Islet of Langerhans (tissue), 1 donor: ENCODE data around the gene NFKBIZ.

Source experiments
- FAIRE-seq: peaks from one replicate; lab custom pipeline; 2011; peaks lifted over from hg19 to GRCh38; lab: Jason Lieb, UNC

Gene NFKBIZ, protein sequence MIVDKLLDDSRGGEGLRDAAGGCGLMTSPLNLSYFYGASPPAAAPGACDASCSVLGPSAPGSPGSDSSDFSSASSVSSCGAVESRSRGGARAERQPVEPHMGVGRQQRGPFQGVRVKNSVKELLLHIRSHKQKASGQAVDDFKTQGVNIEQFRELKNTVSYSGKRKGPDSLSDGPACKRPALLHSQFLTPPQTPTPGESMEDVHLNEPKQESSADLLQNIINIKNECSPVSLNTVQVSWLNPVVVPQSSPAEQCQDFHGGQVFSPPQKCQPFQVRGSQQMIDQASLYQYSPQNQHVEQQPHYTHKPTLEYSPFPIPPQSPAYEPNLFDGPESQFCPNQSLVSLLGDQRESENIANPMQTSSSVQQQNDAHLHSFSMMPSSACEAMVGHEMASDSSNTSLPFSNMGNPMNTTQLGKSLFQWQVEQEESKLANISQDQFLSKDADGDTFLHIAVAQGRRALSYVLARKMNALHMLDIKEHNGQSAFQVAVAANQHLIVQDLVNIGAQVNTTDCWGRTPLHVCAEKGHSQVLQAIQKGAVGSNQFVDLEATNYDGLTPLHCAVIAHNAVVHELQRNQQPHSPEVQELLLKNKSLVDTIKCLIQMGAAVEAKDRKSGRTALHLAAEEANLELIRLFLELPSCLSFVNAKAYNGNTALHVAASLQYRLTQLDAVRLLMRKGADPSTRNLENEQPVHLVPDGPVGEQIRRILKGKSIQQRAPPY

DNA sequence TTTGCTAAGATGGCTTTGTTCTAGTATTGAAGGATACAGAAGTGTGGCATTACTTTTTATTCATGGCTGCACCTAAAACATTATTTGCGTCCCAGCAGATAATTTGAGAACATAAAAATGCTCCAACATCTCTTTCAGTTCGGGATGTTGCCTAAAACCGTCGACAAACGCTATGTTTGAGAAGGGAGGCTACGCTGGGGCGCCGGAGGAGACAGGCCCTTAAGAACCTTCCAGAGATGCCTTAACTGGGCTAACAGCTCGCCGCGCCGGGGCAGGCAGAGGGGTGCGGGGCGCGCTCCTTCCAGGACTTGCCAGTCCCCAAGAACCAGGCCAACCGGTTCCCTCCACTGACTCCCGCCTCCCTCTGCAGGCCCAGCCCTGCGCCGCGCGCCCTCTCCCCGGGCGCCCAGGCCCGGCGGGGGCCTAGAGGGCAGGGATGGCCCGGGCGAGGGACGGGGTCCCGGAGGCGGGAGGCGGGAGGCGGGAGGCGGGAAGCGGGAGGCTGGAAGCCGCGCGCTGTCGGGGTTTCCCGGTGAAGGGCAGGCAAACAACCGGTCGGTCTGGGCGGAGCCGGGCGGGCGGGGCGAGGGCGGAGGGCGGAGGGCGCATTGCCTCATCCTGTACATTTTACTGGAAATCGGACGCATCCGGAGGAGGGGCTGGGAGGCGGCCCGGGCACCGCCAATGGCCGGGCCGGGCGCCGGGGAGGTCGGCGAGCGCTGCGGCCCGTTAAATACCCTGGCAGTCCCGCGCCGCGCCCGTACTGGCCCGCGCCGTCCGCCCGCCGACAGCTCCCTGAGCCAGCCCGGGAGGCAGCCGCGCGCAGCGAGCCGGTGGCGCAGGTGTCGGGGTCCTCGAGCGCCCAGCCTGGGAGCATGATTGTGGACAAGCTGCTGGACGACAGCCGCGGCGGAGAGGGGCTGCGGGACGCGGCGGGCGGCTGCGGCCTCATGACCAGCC is at the start of gene NFKBIZ:
Gene NFKBIZ, plus strand, starts transcription at position 761 of the 960 bp plus-strand sequence. Its CDS starts 115 bp downstream, at position 876.
- peak; percentile 70 for FAIRE-seq

DNA sequence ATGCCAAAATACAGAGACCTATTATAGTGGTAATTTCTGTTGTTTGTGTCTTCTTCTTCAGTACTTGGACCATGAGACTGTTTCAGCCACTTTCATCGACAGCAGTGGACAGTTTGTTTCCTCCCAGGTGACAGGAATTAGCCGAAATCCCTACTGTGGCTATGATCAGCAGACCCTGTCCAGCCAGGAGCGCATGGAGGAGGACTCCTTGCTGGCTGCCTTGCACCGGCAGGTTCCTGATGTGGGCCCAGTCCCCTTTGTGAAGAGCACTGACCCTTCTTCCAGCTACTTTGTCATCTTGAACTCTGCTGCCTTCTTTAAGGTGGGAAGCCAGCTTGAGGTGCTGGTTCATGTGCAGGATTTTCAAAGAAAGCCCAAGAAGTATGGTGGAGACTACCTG is 48.1 kb upstream of the NFKBIZ start:
- no peak for FAIRE-seq

DNA sequence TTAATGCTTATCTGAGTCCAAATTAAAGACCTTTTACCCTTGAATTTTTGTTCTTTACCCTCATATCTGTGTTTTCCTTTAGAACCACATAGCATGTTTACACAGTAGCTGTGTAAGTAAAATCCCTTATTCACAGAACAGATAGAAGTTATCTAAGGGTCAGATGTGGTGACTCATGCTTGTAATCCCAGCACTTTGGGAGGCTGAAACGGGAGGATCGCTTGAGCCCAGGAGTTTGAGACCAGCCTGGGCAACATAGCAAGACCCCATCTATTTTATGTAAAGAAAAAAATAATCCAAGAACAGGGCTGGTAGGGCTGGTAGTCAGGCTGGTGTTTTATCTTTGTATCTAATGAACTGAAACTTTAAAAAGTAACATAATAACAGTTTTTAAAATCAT is 47.1 kb upstream of the NFKBIZ start:
- no peak for FAIRE-seq

DNA sequence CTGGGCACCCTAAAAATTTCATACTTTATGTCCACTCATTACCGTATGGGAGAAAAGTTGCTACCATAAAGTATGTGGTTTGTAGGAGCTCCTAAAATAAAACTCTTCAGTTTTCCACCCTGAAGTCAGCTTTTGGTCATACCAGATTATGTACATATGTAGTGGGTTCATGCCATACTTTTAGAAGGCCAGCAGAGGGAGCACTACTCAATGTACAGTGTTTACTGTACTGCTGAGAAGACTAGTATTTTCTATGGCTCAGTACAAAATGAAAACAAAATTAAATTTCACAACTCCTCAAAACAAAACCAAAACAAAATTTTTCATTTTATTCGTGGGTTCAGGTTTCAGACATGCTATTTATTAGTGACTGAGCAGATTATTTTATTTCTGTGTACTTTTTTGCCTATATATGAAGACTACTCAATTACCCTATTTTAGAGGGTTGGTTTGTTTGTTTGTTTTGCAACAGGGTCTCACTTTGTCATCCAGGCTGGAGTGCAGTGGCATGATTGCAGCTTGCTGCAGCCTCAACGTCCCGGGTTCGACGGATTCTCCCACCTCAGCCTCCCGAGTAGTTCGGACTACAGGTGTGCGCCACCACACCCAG is 46.0 kb upstream of the NFKBIZ start:
- peak; percentile 100 for FAIRE-seq

DNA sequence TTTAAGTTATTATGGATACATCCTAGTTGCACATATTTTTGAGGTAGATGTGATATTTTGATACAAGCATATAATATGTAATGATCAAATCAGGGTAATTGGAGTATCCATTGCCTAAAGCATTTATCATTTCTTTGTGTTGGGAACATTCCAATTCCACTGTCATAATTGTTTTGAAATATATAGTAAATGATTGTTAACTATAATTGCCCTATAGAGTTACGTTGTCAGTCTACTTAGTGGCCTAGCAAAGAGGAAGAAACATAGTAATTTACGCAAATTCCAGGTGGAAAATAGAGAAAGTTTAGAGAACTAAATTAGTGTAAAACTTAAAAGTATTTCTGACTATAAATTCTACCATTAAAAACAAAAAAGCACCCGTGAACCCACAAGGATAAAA is 45.4 kb upstream of the NFKBIZ start:
- no peak for FAIRE-seq

DNA sequence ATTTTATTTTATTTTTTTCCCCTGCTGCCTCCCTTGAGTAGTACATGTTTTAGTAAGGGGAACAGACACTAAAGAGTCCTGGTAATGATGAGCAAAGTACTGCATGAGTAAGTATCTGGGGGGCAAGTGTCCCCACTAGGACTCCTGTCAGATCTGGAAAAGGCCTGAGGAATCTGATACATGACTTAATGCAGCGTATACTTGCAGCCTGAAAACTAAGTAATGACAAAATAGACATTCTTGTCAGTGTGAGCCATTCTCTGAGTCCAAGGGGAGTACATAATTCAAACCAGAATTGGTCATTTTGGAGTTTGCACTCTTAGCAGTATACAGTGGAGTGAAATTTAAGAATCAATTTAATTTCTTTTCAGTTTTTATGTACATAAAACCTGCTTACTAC is 42.8 kb upstream of the NFKBIZ start:
- FAIRE-seq, result no peak

DNA sequence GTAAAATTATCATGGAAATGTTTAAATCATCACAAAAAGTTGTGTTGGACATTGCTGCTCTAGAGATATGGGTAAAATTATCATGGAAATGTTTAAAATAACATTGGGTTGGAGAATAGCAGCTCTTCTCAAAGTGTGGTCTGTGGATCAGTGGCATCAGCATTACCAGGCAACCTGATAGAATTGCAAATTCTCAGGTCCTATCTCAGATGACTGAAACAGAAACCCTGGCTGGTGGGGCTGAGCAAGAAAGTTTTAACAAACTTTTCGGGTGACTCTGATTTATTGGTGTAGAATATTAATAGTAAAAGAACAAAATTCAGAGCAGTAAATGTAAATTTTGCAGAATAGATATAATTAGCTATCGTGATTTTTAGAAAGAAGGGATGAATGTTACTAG is 41.4 kb upstream of the NFKBIZ start:
- no peak for FAIRE-seq

DNA sequence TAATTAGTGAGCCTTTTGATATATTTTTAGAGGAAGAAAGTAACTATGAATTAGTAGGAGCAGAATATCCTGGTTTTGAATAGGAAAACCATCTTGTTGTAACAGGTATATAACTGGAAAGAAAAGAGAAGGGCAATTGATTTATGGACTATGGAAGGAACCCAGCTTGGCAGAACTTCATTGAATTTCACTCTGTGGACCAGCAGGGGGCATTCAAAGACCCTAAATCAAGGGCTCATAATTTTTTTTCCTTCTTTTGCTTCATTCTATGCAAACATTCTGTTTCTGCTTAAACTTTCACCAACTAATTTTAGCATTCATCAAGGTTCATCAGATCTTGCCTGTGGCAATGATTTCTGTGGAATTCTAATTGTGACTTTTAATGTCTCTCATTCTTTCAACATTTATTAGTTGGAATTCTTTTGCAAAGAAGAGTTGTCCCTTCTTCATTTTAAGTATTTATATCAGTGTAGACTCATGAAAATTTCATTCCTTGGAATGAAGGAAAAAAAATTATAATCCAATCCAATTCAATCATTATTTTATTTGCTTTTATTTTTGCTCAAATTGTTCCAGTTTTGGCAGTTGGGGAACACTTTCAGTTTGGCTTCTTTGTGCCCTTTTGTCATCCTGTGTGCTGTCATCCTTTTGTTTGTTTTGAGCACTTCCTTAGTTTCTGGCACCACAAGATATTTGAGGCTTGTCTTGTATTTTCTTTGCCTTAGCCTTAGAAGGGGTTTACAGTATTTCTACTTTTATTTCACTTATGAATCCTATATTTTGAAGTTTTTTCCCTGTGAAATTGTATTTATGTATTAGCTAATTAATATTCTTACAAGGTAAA is 39.9 kb upstream of the NFKBIZ start:
- FAIRE-seq, result peak; percentile 99

DNA sequence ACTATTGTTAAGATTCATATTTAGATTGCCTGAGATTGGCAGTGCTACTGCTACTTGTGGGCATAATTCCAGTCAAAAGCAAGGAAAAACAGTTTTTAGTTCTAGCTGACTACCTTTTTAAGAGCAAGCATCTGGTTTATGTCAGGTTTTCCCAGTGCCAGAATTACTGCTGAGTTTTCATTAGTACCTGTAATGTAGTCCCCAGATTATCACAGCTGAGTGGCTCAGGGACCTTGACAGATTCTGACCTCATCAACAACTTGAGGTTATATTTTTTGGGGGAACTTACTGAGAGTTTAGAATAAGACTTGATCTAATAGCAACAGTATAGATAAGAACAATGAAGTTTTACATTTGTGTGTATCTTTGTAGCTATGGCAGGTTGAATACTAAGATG is 39.3 kb upstream of the NFKBIZ start:
- peak; percentile 97 for FAIRE-seq

DNA sequence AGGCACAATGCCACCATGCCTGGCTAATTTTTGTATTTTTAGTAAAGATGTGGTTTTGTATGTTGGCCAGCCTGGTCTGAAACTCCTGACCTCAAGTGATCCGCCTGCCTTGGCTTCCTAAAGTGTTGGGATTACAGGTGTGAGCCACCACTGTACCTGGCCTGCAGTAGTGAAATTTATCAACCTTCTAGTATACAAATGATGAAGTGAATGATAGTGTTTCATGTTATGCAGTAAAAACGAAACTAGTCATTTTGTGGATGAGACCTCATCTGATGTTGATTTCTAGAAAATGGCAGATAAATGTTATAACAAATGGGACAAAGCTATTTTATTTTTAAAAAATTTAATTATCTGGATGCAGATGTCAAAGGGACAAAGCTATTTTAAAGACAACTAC is 37.4 kb upstream of the NFKBIZ start:
- no peak for FAIRE-seq

DNA sequence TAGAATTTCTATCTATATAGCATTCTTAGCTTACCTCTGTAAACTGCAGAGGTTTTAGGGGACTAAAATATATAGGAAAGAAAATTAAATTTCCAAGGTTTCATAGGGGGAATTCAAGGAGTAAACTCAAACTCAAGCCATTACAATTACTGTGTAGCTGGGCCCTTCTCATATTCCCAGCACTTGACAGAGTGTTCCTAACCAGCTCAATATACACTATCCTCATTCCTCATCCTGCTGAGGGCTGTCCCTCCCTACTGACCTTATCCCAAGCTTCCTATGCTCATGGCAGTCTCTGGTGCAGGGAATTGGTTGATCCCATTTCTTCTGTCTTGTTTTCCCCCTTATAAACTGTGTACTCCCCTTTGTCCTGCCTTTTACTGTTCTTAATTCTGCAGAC is 36.4 kb upstream of the NFKBIZ start:
- no peak for FAIRE-seq

DNA sequence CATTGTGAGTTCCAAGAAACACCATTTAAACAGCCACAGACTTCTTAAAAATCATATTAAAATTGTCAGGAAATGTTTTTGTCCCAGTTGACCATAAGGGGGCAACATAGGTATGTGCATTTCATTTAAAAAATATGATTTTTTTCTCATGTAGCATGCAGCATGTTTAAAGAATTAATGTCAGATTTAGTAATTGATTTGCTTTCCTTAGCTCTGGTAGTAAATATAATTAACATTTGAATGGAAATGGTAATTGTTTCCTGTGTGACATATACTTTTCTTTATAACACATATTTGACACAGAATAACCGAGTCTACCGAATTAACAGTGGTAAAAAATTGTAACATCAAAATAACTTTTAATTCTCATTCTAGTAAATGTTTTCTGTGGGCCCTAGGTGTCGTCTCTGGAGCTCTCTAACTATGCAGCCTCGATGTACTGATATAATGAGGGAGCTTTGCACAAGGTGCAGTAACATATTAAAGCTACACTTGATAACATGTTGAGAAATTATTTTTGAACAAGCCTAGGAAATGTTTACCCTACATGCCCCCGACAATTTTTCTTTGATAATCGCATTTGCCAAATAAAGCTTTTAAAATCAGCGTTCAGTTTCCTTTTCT is 35.4 kb upstream of the NFKBIZ start:
- FAIRE-seq, result peak; percentile 100

DNA sequence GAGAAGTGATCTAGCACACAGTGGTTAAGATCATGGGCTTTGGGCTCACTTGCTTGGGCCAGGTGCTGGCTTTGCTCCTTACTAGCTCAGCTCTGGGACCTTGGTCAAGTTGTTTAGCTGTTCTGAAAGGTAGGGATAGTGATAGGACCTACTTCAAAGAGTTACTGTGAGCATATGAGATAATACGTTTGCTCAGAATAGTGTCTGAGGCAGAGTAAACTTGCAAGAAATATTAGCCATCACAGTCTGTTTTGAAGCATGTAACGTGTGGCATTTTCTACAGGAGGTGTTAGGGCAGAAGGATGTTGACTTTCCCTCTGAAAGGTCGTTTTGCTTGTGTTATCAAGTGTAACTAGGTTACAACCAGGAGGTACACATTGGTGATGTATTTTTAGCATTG is 34.5 kb upstream of the NFKBIZ start:
- FAIRE-seq, result no peak

DNA sequence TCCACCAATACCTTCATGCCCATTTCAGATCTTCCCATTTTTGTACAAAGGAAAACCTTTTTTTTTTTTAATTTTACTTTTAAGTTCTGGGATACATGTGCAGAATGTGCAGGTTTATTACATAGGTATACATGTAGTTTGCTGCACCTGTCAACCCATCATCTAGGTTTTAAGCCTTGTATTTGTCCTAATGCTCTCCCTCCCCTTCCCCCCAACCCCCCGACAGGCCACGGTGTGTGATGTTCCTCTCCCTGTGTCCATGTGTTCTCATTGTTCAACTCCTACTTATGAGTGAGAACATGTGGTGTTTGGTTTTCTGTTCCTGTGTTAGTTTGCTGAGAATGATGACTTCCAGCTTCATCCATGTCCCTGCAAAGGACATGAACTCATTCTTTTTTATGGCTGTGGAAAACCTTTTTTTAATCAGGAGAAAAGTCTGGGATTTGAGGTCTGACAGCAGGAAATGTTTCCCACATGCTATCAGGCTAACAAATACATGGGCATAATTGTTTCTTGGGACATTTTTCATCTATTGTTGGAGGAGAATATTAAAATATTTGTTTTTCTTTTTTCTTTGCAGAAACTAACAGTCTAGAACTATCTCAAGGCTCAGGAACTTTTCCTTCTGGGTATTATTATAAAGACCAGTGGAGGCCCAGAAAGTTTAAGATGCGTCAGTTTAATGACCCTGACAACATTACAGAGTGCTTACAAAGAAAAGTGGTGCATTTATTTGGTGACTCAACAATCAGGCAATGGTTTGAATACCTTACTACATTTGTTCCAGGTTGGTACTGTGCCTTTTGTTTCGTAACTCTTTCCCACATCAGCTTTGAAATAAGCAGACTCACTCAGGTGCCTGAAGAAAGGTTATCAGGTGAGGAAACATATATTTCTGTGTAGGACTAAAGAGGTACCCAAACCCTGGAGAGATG is 32.8 kb upstream of the NFKBIZ start:
- FAIRE-seq, result no peak

DNA sequence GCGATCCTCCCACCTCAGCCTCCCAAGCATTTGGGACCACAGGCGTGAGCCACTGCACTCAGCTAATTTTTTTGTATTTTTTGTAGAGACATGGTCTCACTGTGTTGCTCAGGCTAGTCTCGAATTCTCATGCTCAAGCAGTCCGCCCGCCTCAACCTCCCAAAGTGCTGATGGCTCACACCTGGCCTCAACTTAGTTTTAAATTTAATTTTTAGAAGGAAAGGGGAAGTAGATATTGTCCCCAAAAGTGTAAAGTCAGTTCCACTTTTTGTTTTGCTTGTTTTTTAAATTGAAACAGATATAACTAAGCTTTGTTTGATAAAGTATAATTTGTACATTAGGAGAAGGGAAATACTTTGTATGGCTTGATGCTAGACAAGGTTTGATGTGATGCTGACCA is 31.3 kb upstream of the NFKBIZ start:
- no peak for FAIRE-seq

DNA sequence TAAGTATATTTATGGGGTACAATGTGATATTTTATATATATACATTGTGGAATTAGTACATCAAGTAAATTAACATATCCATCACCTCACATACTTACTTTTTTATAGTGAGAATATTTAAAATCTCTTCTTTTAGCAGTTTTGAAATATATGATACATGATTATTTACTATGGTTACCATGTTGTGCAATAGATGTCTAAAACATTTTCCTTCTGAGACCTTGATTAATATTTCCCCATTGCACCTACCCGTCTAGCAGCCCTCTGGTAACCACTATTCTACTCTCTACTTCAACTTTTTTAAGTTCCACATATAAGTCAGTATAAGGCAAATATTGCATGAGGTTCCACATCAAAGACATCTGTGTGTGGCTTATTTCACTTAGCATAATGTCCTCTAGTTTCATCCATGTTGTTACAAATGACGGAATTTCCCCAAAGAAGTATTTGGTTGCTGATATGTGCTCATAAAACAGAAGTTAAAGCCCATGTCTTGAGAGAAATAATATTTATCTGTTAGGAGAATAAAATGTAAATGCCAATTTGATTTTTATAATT is 29.6 kb upstream of the NFKBIZ start:
- no peak for FAIRE-seq

DNA sequence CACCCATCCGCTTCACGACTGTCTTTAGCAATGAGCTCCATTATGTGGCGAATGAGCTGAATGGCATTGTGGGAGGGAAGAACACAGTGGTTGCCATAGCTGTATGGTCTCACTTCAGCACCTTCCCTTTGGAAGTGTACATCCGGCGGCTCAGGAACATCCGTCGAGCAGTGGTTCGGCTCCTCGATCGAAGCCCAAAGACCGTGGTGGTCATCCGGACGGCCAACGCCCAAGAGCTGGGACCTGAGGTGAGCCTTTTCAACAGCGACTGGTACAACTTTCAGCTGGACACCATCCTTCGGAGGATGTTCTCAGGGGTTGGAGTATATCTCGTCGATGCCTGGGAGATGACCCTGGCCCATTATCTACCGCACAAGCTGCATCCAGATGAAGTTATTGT is 27.8 kb upstream of the NFKBIZ start:
- no peak for FAIRE-seq

DNA sequence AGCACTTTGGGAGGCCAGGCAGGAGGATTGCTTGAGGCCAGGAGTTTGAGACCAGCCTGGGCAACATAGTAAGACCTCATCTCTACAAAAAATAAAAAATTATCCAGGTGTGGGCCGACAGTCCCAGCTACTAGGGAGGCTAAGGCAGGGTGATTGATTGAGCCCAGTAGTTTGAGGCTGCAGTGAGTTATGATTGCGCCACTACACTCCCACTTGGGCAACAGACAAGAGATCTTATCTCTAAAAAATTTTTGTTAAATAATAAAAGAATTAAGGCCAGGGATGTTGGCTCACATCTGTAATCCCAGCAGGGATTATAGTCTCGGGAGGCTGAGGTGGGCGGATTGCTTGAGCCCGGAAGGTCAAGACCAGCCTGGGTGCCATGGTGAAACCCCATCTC is 25.8 kb upstream of the NFKBIZ start:
- no peak for FAIRE-seq

DNA sequence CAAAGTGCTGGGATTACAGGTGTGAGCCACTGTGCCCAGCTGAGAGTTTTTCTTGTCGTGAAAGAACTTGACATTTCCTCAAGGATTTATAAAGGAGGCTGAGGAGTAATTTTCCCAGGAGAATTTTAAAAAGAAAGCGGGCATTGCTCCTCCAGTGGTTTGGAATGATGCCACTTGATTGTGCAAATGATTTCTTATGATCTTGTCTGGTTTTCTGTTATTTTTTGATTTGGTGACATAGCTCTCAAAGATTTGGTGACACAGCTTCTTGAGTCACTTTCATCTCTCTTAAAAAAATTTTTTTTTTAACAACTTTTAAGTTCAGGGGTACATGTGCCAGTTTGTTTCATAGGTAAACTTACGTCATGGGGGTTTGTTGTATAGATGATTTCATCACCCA is 24.6 kb upstream of the NFKBIZ start:
- FAIRE-seq, result no peak
